ENCODE measurements around the gene COL4A2. TPM values are rescaled to one million over a fixed set of nuclear protein-coding genes. Genes with fewer than 3 reads are reported as not detected.

COL4A2 gene
- total RNA-seq, 6 donors from 2014 or later = 169 to 458 (median 258) TPM

GRCh38 chr13:110536006-110536693 is 229.1 kb downstream of the COL4A2 start:
- no peak overlapping the region for H3K4me3 ChIP-seq
- ATAC-seq (ENCODE audit: low FRiP score in 2 of 2) (peak; percentile 76 to 88), DNase-seq (peak in 1 of 2 donors; percentile 84)
- WGBS, 2 donors = 72 to 73% methylated on average over 15 to 18 of the region's 18 CpGs
- H3K27ac ChIP-seq = peak overlapping the region; percentile 48 to 75 (median 66)
- peaks cover 0 to 11% (median 0%) of the 10 kb centered on the region in 4 donors for H3K36me3 ChIP-seq
- no peaks in the 10 kb centered on the region for H3K27me3 ChIP-seq
- H3K4me1 ChIP-seq = peaks cover 27 to 45% (median 30%) of the 10 kb centered on the region in 4 donors
- H3K9me3 ChIP-seq = no peaks in the 10 kb centered on the region
- peak in 1 of 4 donors; percentile 55 for TF ChIP-seq POLR2A (IDR thresholded peaks at IDR 0.05)
- peak in 1 of 4 donors; percentile 58 for TF ChIP-seq EP300 (IDR thresholded peaks at IDR 0.05)
- TF ChIP-seq POLR2AphosphoS5 (IDR thresholded peaks at IDR 0.05) = peak in 1 of 2 donors; percentile 64
- TF ChIP-seq CTCF (IDR thresholded peaks at IDR 0.05) = no peak

GRCh38 chr13:110538632-110539031 is 231.5 kb downstream of the COL4A2 start:
- peak in 1 of 2 donors; percentile 16 for ATAC-seq (ENCODE audit: low FRiP score in 2 of 2)
- 28 to 44% methylated on average over 5 of the region's 5 CpGs for WGBS, 2 donors
- TF ChIP-seq CTCF (IDR thresholded peaks at IDR 0.05) = no peak
- TF ChIP-seq POLR2A (IDR thresholded peaks at IDR 0.05) = peak in 1 of 4 donors; percentile 34
- peak in 1 of 2 donors; percentile 47 for TF ChIP-seq POLR2AphosphoS5 (IDR thresholded peaks at IDR 0.05)
- Histone ChIP-seq H3K27me3 (no peaks in the 10 kb centered on the region), H3K9me3 (no peaks in the 10 kb centered on the region), H3K27ac (peak overlapping the region in 1 of 4 donors; percentile 40), H3K4me1 (peaks cover 31 to 54% (median 33%) of the 10 kb centered on the region in 4 donors), H3K36me3 (peaks cover 0 to 11% (median 0%) of the 10 kb centered on the region in 4 donors), H3K4me3 (no peak overlapping the region)
- DNase-seq = no peak

GRCh38 chr13:110539894-110540293 is 232.8 kb downstream of the COL4A2 start:
- no peak for TF ChIP-seq EP300 (IDR thresholded peaks at IDR 0.05)
- TF ChIP-seq POLR2A (IDR thresholded peaks at IDR 0.05) = no peak
- no peak for TF ChIP-seq POLR2AphosphoS5 (IDR thresholded peaks at IDR 0.05)
- no peak for TF ChIP-seq CTCF (IDR thresholded peaks at IDR 0.05)
- Histone ChIP-seq H3K27me3 (no peaks in the 10 kb centered on the region), H3K36me3 (peaks cover 0 to 11% (median 0%) of the 10 kb centered on the region in 4 donors), H3K4me1 (peaks cover 27 to 45% (median 31%) of the 10 kb centered on the region in 4 donors), H3K9me3 (no peaks in the 10 kb centered on the region), H3K4me3 (no peak overlapping the region), H3K27ac (peak overlapping the region in 2 of 4 donors; percentile 5 to 68)
- ATAC-seq (ENCODE audit: low FRiP score in 2 of 2) = no peak
- no peak for DNase-seq
- WGBS, 2 donors = 73 to 78% methylated on average over 5 of the region's 5 CpGs

- H3K4me1 ChIP-seq = peaks cover 22 to 42% (median 31%) of the 10 kb centered on the region in 4 donors
- DNase-seq = no peak
- no peaks in the 10 kb centered on the region for H3K9me3 ChIP-seq
- H3K27me3 ChIP-seq = no peaks in the 10 kb centered on the region
- no peak for TF ChIP-seq POLR2AphosphoS5 (IDR thresholded peaks at IDR 0.05)
- no peak for TF ChIP-seq EP300 (IDR thresholded peaks at IDR 0.05)
- no peak for TF ChIP-seq CTCF (IDR thresholded peaks at IDR 0.05)
- no peak for TF ChIP-seq POLR2A (IDR thresholded peaks at IDR 0.05)
- ATAC-seq (ENCODE audit: low FRiP score in 2 of 2) = peak in 1 of 2 donors; percentile 3
- H3K27ac ChIP-seq = peak overlapping the region; percentile 59 to 75 (median 70)
- no peak overlapping the region for H3K4me3 ChIP-seq
- H3K36me3 ChIP-seq = peaks cover 0 to 2% (median 0%) of the 10 kb centered on the region in 4 donors
- WGBS, 2 donors = 63 to 66% methylated on average over 15 of the region's 15 CpGs
Observed at GRCh38 chr13:110540871-110541525, 233.9 kb downstream of the COL4A2 start.
